GM19193 (cell line): ENCODE data around the gene RERE.

Experiments used
- POLR2A ChIP-seq: IDR thresholded peaks from 4 replicates; pipeline ENCODE4 v1.6.1; 2011; ENCODE audit not compliant: insufficient read depth, insufficient read length; ENCODE audit errors: extremely low read depth

The RERE gene

GRCh38 chr1:8417625-8418024 lies 399.8 kb downstream of the RERE start:
- TF ChIP-seq POLR2A: no peak

- no peak for TF ChIP-seq POLR2A
Observed at GRCh38 chr1:8416881-8417280, 400.6 kb downstream of the RERE start.

DNA sequence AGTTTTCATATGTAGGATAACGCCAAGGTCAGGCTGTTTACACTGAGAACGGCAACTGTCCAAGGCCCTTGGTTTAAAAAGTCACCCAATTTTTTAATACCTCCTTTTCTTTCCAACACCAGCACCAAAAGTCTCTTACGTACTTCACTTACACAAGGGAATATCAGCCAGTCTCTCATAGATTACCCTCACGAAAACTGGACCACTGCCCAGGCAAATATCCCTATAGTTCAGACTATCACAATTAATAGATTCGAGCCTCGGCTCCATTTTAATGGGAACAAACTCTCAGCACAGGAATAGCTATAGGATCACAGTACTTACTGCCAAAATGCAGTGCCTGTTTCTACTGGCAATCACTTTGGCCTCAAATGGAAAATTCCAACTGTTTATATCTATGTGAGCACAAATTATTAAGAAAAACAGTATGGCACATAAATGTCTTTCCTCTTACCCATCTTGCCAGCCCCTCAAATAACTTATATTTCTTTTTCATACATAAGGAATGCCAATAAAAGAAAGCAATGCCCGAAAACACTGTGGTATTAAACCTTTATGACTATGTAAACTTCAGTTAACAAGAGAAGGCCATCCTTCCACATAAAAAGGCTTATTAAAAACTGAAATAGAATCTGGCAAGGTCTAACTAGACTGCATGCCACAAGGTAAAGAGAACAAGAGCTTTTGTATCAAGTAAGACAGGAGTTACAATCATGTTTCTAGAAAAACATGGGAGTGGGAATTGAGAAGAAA lies 401.7 kb downstream of the RERE start:
- no peak for TF ChIP-seq POLR2A

- no peak for TF ChIP-seq POLR2A
Observed at GRCh38 chr1:8412183-8412831, 405.1 kb downstream of the RERE start.

DNA sequence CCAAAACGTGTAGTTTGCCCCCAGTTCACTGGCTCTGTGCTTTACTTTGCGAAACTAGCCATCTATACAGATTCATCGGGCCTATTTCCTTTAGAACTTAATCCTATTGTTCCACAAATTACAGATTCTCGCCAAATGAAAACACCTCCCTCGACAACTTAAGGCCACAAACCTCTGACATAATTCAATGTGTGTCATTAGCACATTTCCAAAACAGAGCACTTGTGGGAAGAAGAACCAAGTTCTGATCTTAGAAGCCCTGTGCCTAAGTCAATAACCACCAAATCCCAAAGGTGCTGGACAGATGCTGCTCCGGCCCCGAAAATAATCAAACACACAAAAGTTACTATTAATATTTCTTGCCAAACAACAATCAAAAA lies 405.6 kb downstream of the RERE start:
- no peak for TF ChIP-seq POLR2A

GRCh38 chr1:8410791-8411190 lies 406.6 kb downstream of the RERE start:
- no peak for TF ChIP-seq POLR2A

DNA sequence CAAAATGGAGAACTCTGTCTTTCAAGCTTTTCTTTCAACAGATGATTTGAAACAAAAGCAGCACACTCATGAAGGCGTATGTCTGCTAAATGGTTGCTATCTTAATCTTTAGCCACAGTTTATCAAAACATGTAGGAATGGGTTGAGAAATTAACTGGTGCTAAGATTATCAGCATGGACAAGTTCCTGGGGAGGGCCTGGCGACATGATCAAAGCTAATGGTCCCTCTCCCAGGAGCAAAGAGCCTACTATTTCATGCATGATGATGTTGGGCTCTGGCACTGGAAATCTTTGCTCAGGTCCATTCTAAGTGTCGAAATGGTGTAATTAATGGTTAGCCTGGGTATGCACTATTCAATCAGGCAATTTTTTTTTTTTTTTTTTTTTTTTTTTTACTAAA lies 407.8 kb downstream of the RERE start:
- TF ChIP-seq POLR2A: no peak

DNA sequence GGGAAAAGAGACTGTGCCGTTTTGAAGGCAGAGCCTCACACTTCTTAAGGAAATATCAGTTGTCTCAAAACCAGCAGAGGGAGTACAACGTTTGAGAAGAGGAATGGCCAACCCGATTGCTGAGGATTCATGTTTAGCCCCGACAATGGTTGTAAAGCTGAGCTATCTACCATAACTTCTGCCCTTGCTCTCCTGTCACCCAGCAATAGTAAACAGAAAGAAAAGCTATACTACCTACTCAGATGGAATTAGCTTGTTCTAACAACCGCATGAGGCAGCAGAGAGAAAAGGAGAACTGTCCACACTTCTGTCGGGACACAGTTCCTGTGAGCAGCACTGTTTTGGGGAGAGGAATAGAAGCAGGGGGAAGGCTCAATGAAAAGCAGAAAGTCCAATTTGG lies 408.3 kb downstream of the RERE start:
- no peak for TF ChIP-seq POLR2A

GRCh38 chr1:8408151-8408839 lies 409.1 kb downstream of the RERE start:
- no peak for TF ChIP-seq POLR2A

- TF ChIP-seq POLR2A: no peak
Observed at GRCh38 chr1:8407652-8408051, 409.8 kb downstream of the RERE start.

DNA sequence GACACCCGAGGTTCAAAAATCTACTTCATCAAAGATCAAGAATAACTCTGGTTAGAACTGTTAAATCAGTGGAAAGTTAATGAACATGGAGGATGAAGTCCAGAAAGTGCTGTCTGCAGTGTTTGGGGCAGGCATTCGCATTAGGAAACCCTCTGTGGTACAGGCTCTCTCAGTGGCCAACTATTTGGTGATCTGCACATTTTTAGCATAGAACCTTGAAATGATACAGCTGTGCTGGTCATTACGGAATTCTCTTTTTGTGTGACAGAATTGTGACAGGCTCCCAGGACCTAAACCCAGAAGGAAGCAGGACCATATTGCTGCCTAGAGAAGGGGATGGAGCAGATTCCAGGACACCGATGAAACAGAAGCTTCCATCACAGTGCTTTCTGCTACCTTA lies 410.5 kb downstream of the RERE start:
- no peak for TF ChIP-seq POLR2A

DNA sequence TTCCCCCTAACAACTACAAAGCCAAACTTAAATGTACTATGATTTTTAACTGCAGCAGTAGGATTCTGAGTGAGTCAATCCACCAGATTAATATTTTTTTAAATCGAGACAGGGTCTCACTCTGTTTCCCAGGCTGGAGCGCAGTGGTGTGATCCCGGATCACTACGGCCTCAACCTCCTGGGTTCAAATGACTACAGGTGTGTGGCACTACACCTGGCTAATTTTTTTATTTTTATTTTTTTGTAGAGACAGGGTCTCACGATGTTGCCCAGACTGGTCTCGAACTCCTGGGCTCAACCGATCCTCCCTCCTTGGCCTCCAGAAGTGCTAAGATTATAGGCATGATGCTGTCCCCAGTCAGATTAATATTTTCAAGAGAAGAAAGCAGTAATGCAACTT lies 411.4 kb downstream of the RERE start:
- TF ChIP-seq POLR2A: no peak

DNA sequence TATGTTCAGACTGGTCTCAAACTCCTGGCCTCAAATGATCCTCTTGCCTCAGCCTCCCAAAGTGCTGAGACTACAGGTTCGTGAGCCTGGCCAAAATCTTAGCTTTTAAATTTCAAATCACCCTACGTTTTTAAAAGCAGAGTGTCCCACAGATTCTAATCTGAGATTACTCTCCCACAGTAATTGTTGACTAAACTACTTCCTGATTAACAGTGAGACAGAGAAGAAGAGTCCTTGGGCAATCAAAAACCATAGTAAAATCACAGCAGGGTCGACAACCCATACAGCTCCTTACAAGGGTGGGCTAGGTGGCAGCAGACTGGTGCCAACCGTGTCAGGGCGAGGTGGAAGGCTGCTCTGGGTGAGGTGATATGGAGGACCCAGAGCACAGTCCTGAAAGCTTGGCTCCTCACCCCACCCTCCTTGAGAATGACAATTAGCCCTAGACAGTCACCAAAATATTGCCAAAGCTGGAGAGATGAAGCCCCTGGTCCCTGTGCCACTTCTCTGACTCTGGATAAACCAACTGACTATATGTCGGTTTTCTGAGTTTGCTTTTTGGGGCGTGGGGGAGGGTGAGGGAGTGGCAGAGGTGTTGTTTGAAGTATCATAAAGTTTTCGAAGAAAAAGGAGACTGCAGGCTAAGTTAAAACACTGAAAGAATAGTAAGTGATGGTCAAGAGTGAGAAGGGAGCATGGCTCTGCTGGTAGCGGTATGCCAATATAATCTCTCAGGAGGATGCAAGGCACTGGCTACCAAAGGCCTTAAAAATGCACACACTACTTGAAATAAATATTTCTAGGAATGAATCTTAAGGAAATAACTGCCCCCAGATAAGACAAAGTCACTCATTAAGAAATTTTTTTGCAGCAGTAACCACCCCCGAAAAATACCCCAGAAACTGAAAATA lies 412.7 kb downstream of the RERE start:
- TF ChIP-seq POLR2A: no peak

DNA sequence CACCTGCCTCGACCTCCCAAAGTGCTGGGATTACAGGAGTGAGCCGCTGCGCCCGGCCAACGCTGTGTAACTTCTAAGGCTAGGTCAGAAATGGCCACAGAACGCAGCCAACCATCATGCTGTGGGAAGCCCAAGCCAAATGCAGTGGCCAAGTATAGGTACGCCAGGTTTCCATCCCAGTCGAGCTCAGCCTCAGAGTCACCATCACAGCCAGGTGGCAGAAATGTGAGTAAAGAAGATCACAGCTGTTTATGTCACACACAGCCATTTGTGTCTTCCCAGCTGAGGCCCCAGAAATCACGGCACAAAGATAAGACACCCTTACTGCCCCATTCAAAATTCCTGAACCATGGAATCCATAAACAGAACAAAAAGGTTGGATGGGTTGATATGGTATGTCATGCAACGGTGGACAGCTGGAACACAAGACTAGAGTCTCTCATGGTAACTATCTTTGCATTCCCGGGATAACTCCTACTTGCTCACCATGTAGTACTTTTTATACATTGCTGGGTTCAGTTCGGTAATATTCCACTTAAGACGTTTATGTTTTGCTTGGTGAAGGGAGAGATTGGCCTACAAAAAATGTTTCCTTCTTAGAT lies 415.2 kb downstream of the RERE start:
- no peak for TF ChIP-seq POLR2A

GRCh38 chr1:8398677-8399076 lies 418.8 kb downstream of the RERE start:
- TF ChIP-seq POLR2A: no peak

DNA sequence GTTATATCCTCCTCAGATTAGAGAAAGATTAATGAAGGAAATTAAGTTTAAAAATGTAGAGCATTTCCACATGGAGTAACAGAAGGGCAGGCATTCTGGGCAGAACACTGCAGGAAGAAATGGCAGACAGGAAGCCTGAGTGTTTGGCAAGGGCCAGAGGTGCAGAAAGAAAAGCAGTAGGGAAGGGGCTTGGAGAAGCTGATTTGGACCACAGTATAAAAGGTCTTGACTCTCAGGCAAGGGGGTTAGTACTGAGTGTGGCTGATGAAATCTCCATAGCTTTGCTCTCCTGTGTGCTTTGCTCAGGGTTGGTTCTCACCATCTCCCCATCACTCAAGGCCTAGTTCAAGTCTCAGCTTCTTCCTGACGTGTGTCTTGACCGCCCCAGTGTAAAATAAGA lies 419.4 kb downstream of the RERE start:
- no peak for TF ChIP-seq POLR2A

- TF ChIP-seq POLR2A: no peak
Observed at GRCh38 chr1:8397511-8397910, 419.9 kb downstream of the RERE start.
